H1 (cell line): Measurements from ENCODE around the gene FASTKD3.

Experiments used
- POLR2A ChIP-seq, 2 experiments: IDR thresholded peaks; 1 replicate in 1 of 2; 2 replicates in 1 of 2; pipeline ENCODE4 v1.6.1; 2011; ENCODE audit warnings: low read depth in 2 of 2, low read length in 2 of 2, mild to moderate bottlenecking in 2 of 2; ENCODE audit errors: control extremely low read depth in 1 of 2
- POLR2AphosphoS5 ChIP-seq: IDR thresholded peaks from 2 replicates; pipeline ENCODE4 v1.6.1; 2011; ENCODE audit warnings: low read depth, low read length
- RAD21 ChIP-seq, 2 experiments: IDR thresholded peaks in 1 of 2; conservative IDR thresholded peaks in 1 of 2; 2 replicates each; pipeline ENCODE4 v1.6.1; 2011; ENCODE audit warnings: low read depth in 2 of 2, low read length in 2 of 2, improper control_type of control experiment in 1 of 2, inconsistent platforms in 1 of 2, mild to moderate bottlenecking in 1 of 2, moderate library complexity in 1 of 2
- TF ChIP-seq, protein P1 (sequence below), 3 experiments: IDR thresholded peaks; 1 replicate in 2 of 3; 2 replicates in 1 of 3; pipeline versions ENCODE4 v1.5.1 to v1.6.1; 2011; ENCODE audit warnings: low read length in 3 of 3, mild to moderate bottlenecking in 3 of 3, inconsistent platforms in 2 of 3, low read depth in 1 of 3, moderate library complexity in 1 of 3; ENCODE audit not compliant: insufficient read depth in 1 of 3; ENCODE audit errors: control extremely low read depth in 1 of 3

DNA sequence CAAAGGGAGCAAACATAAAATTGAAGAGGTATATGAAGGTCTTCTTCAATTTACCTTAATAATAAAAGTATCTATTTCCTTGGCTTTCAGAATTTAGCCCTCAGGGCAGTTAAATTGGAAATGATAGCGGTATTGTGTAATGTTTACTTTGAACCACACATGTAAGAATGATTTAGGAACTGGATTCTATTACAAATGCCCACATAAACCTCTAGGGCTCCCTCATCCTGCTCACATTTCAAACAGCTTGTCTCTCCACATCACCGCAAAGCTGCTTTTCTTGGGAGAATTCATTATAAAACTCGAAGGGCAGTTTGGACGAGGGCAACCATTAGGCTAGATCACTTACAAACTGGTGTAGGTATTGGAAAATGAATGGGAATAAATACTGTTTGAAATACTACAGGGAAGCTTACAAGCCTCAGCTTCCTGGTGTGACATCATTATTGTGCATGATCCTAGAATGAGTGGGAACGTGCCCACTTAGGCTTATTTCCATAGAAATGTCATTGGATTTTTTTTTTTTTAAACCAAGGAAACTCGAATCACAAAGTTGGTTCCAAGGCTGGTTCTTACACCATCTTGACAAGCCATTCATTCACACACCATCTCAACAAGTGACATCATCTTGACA is 47.5 kb upstream of the FASTKD3 start:
- TF ChIP-seq RAD21 (IDR thresholded peaks at IDR 0.05 in 1 of 2, conservative IDR thresholded peaks at IDR 0.05 in 1 of 2; ENCODE audit: low read depth in 2 of 2, low read length in 2 of 2) (no peak), POLR2AphosphoS5 (no peak), POLR2A (IDR thresholded peaks at IDR 0.05; ENCODE audit: control extremely low read depth in 1 of 2, low read depth in 2 of 2, low read length in 2 of 2) (no peak)
- TF ChIP-seq, protein P1, sequence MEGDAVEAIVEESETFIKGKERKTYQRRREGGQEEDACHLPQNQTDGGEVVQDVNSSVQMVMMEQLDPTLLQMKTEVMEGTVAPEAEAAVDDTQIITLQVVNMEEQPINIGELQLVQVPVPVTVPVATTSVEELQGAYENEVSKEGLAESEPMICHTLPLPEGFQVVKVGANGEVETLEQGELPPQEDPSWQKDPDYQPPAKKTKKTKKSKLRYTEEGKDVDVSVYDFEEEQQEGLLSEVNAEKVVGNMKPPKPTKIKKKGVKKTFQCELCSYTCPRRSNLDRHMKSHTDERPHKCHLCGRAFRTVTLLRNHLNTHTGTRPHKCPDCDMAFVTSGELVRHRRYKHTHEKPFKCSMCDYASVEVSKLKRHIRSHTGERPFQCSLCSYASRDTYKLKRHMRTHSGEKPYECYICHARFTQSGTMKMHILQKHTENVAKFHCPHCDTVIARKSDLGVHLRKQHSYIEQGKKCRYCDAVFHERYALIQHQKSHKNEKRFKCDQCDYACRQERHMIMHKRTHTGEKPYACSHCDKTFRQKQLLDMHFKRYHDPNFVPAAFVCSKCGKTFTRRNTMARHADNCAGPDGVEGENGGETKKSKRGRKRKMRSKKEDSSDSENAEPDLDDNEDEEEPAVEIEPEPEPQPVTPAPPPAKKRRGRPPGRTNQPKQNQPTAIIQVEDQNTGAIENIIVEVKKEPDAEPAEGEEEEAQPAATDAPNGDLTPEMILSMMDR (IDR thresholded peaks at IDR 0.05; ENCODE audit: control extremely low read depth in 1 of 3, insufficient read depth in 1 of 3, low read depth in 1 of 3, low read length in 3 of 3), result no peak
